ENCODE measurements around the gene MTA2.
A peak's percentile ranks its signal among the peaks of the same experiment; 100 is the strongest.
"Not testable (repeated sequence)": the region's sequence is repeated elsewhere in the genome, so short reads cannot be mapped to it uniquely, and the experiment has no call there.

MTA2 gene

DNA sequence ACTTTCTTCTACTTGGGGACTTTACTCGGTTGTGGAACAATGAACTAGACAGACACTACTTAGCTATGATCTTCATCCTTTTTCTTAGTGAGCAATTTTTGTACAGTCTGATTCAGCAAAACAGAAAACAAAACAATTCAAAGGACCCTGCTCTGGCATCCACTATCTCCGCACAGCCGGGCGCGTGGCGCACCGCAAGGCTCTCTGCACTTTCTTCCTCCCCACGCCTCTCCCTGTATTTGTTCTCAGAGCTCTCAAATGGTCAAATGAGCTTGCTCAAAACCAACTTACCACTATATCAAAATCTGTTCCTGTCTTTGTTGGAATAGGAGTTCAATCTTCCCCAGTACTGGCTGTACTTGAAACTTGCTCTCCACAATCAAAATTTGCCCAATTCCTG is 35.4 kb downstream of the MTA2 start:
- no peak for DNase-seq (ENCODE audit: low read depth)

DNA sequence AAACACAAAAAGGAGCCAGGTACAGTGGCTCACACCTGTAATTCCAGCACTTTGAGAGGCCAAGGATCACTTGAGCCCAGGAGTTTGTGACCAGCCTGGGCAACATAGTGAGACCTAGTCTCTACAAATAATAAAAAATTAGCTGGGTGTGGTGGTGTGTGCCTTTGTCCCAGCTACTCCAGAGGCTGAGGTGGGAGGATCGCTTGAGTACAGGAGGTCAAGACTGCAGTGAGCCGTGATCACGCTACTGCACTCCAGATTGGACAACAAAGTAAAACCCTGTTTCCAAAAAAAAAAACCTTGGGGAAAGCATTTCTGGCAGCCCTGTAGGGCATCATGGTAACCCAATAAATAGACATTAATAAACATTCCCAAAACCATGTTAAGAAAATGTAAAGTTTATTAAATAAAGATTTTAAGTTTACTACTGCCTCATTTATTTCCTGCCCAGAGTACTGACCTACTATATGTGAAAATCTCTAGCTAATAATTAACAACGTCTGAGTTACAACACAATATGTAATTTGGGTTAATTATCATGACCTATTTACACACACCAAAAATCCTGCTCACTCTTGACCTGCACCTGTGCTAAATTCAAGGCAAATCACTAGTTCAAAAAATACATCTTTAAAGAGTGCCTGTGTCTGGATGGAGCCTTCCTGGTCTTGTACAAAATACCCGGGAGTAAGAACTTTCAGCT is 36.4 kb downstream of the MTA2 start:
- no peak for DNase-seq (ENCODE audit: low read depth)

DNA sequence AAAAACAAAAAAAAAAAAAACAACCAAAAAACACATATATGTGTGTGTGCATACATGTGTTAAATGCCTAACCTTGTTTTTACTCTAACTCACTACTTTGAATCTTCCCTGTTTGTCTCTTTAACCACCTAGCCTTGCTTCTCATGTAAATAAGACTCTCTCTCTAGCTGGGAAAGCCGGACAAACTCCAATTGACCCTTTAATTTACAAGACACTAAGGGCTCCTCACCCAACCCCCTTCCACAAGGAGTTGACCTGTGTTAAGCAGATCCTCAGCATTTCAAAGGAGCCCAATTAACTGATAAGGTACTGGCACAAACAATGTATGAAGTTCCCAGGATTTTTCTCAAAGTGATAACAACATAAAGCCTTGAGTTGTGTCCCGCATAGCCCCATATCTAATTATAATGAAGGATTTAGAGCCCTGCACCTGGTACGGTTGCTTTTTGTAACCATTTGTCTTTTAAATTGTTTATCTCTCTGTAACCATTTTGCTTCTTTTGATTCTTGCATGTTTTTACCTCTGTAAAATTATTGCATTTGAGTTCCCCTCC is 39.9 kb downstream of the MTA2 start:
- DNase-seq (ENCODE audit: low read depth) = not testable (repeated sequence)

- DNase-seq (ENCODE audit: low read depth) = peak; percentile 78
These were observed 41.0 kb downstream of the MTA2 start for GRCh38 chr11:62560566-62561103.

DNA sequence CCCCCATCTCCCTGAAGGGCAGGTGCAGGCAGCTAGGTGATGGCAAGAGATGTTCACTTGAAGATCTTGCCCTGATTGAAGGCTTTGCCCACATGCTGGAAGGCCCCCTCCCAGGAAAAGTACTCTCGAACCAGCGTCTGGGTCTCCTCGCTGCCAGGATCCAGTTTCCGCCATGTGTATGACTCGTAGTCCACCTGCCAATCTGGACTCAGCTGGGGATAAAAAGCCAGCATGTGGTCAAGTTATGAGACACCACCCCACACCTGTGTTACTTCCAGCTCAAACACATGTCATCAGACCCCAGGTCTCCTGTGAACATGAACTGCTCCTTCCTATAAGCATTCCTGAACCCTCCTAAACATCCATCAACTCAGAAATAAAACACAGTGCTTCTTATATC is 42.0 kb downstream of the MTA2 start:
- DNase-seq (ENCODE audit: low read depth) = not testable (repeated sequence)

DNA sequence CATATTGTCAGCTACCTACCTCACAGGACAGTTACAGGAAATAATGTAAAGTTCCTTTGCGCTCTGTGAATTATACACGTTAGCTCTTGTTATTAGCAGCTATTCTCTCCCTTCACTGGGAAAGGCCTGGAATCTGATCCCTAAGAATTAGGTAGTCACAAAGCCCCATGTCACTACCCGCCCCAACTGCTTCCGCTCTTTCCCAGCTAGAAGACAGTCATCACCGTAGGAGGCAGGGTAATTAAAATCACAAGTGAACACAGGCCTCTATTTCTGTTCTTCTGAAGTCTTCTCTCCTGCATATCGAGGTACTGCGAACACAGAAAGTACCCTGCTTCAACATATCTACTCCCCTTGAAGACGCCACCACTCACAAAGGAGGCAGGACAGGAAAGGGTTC is 42.5 kb downstream of the MTA2 start:
- no peak for DNase-seq (ENCODE audit: low read depth)

GRCh38 chr11:62558669-62559068 is 43.0 kb downstream of the MTA2 start:
- no peak for DNase-seq (ENCODE audit: low read depth)

GRCh38 chr11:62556875-62557631 is 44.6 kb downstream of the MTA2 start:
- no peak for DNase-seq (ENCODE audit: low read depth)

DNA sequence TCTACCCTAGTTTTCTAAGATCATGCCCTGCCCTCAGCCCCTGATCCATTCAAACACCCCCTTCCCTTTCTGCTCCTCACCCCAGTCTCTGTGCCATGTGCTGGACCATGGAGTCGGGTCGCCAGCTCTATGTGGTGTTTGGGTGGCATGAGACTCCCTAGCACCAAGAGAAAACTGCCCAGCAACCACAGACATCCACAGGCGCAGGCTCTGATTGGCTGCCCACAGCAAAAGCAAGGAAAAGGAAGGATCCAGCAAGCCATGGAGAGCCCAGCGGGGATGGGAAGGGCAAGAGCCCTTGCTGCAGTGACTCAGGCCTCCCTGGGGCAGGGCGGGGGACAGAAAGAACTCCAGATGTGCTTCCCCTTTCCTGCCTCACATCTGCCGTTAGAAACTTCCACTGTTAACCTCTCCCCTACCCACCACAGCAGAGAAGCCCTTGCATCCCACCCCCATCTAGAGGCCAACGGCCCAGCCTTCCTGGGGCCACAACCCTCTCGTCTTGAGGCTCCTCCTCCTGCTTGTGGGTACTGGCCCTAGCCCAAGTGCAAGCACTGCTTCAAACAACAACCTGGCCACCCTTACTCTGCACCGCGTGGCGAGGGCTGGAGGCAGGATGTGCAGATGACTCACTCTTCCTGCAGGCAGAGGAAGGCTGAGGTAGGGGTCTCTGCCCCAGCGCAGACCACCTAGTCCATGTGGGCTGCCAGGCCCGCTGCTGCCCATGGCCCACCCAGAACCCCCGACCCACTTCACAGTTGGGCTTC is 45.4 kb downstream of the MTA2 start:
- DNase-seq (ENCODE audit: low read depth) = peak; percentile 63

- DNase-seq (ENCODE audit: low read depth) = no peak
These were observed 46.1 kb downstream of the MTA2 start for GRCh38 chr11:62555464-62556107.

DNA sequence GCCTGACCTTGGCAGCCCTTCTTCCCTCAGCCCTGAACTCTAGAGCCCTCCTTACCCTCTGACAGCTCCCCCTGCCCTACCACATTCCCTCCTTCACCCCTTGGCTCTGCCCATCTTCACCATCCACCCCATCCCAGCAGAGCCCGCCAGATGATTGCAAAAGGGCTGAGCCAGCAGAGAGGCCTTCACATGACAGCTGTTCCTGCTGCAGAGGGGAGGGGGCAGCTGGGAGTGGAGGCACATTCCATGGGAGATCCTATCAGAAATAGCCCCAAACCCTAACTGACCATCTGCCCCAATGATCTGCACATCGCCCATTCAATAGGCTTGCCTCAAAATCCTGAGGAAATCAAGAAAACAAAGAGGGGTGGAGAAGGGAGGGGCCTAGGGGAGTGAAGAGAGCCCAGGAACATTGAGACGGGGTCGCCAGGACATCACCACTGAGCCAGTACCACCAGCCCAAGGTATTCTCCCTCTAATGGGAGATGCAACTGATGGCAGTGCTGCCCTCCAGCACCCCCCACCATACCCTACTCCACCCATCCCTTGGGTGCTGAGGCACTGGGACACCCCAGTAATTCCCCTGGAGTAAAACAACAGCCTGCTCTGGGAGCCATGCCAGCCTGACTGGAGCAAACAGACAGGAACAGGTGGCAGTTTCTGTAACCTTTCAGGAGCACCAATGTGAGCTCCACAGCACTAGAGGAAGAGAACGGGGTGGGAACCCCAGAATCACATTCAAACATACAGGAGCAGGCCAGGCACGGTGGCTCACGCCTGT is 47.1 kb downstream of the MTA2 start:
- DNase-seq (ENCODE audit: low read depth) = no peak

DNA sequence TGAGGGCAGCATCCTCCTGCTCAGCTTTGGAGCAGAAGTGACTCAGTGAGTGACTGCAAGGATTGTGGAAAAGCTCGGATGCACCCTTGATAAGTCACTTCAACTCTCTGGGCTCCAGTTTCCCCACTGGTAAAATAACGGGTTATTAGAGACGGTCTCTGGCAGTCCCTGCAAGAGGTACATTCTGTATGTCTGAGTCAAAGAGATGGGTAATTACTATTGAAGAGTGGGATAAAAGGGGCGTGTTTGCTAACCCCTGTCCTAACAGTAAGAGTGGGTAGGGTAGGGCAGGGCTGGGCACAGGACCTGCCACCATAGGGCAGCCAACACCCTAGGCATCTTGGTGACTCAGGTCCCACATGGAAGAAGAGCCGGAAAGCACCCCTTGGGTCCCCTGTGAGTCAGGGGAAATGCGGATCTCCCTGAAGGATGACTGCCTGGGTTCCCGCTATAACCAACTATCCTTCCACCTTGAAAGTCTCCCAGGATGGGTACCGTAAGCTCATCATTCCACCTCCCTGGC is 47.8 kb downstream of the MTA2 start:
- no peak for DNase-seq (ENCODE audit: low read depth)

DNA sequence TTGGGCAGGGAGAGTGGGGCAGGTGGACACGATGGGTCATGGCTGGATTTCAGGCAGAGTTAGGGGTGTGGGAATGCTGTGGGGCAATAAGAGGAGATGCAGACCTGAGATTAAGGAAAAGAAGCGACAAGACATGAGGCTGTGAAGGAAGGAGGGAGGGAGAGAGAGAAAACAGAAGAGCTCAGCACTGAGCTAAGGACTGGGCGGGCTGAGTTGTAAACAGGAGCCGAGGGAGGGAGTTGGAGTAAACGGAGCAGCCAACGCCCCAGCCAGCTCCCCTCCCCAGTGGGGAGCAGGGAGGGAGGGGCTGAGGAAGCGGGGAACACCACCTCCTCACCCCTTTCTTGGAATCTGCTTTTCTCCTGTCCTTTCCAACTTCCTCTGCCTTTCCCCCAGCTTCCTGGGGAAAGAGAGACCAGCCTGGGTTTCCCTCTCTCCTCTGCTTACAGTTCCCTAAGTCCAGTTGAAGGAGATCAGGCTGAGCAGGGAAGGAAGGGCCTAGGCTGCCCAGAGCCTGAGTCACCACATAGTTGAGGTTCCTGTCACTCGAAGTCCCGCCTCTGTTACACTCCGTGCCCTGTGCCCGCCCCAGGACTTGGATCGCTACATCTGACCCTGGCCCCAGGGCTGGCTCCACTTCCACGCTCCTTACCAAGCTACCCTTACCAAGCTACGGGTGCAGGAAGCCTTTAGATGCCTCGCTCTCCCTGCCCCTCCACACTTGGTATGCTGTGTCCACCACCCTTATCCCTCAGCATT is 48.4 kb downstream of the MTA2 start:
- DNase-seq (ENCODE audit: low read depth) = no peak

DNA sequence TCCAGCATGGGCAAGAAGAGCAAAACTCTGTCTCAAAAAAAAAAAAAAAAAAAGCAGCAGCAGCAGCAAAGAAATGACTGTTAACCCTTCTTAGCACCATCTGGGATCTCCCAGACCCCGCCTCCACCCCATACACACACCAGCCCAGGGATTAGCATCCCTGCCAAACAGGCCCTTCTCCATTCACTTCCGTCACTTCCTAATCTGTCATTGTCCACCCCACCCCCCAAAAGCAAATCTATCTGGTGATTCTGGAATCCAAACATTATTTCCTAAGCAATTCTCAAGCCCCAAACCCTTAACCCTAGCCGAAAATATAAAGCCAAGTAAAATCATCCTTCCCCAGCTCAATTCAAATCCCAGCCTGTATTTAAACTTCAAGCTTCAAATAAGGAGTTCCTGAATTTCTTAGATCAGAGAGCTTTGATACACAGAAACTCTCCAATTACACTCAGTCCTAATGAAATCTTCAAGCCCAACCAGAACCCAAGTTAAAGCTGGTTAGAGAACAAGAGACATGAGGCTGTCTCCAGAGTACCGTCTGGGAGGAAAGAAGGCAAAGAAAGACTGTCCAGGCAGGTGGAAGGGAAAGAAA is 49.1 kb downstream of the MTA2 start:
- no peak for DNase-seq (ENCODE audit: low read depth)

DNA sequence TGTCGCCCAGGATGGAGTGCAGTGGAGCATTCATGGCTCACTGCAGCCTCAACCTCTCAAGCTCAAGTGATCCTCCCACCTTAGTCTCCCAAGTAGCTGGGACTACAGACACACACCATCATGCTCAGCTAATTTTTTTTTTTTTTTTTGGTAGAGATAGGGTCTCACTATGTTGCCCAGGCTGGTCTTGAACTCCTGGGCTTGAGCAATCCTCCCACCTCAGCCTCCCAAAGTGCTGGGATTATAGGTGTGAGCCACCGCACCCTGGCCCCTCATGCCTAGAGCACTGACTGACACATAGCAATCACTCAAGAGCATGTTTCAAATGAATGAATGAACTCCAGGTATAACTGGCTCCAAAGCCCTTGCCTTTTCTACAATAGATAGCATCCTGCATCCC is 51.2 kb downstream of the MTA2 start:
- not testable (repeated sequence) for DNase-seq (ENCODE audit: low read depth)

- DNase-seq (ENCODE audit: low read depth) = no peak
These were observed 52.9 kb downstream of the MTA2 start for GRCh38 chr11:62548545-62549335.

- no peak for DNase-seq (ENCODE audit: low read depth)
These were observed 53.9 kb downstream of the MTA2 start for GRCh38 chr11:62547691-62548281.

DNA sequence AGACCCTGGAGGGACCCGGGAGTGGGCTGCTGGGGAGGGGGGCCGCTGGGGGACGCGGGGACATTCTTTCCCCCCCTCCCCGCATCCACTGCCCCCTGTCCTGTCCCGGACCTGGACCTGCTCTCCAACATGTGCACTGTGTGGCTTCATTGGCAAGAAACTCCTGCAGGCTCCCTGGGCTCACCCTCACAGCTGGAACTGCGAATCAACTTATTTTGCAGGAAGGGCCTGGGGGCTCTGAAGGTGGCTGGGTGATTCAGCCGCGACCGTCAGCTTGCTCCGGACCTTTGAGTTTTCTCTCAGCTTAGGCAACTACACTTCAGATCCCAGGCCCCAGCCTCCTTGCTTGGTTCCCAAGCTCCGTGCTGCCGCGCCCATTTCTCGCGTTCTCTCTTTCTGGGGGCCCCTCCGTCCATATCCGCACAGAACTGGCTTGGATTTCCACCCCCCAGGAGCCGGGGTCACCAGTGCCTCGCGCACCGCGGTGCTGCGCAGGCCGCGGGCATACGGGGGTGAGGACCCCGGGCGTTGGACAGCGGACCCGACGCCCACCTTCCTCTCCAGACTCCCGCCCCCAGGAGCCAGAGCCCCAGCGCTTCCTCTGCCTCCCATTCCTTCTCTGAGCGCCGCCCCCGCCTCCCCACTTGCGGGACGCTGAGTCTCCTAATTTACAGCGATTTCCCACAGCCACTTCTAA is 54.6 kb downstream of the MTA2 start:
- no peak for DNase-seq (ENCODE audit: low read depth)

Measured in stimulated activated CD8-positive, alpha-beta memory T cell treated with anti-CD3 and anti-CD28 coated beads, Interleukin-15, amount 100 ng/mL, for 1 hour (primary cell).